ENCODE data around the gene BAIAP2L1.
"Not testable (repeated sequence)": the region's sequence is repeated elsewhere in the genome, so short reads cannot be mapped to it uniquely, and the experiment has no call there.

The BAIAP2L1 gene

DNA sequence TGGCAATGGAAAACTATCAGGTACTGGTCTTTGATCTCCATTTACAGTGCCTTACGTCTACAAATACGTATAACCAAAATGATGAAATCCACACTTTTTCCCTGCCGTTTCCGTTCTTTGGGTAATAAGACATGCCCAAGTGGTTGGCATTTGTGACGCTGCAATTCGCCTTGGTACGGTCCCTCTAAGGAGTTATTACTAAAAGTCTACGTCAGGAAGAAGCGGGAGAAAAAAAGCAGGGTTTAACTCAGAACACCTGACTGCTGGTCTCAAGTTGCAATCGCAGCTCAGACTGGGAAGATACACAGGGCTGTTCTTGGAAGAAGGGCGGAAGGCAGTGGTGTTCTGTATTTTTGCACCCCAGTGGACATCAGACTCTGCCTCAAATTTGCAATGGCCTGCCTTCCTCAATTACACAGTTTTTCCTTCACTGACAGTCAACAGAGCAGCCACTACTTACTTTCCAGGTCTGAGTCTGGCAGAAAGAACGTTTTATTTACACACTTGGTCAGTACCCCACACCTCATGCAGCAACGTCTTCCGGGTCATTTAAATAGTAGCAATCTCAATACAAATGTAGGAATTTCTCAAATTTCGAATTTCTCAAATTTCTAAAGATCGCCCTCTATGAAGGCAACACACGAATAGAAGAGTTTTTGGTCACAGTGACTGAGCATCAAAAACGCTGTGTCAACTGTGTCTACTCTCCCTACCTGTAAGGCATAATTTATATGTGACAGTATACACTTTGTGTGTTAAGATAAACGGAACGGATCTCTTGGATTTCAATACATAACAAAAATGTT is 2.1 kb downstream of the BAIAP2L1 start:
- no peak for DNase-seq

DNA sequence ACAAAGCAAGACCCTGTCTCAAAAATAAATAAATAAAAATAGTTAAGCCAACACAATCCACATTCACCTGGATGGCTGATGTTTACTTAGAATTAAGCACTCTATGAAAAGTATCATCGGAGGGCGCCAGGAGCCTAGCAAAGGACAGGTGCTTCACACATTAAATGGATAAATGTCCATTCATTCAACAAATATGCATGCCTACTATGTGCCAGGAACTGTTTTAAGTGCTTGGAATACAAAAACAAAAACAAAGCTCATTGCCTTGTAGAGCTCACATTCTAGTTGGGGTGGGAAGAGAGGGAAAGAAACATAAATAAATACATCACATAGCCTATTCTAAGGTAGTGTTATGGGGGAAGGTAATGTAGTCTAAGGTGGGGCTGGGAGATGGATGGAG is 4.1 kb downstream of the BAIAP2L1 start:
- DNase-seq, result no peak

DNA sequence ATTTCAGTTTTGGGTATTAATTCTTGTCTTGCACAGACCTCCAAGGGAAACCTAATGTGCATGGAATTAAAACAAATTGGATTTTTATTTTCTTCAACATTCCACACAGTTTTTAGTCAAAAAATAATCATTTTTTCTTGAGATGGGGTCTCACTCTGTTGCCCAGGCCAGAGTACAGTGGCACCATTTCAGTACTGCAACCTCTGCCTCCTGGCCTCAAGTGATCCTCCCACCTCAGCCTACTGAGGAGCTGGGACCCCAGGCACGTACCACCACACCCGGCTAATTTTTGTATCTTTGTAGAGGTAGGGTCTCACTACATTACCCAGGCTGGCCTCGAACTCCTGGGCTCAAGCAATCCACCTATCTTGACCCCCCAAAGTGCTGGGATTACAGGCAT is 4.9 kb downstream of the BAIAP2L1 start:
- DNase-seq, result no peak

DNA sequence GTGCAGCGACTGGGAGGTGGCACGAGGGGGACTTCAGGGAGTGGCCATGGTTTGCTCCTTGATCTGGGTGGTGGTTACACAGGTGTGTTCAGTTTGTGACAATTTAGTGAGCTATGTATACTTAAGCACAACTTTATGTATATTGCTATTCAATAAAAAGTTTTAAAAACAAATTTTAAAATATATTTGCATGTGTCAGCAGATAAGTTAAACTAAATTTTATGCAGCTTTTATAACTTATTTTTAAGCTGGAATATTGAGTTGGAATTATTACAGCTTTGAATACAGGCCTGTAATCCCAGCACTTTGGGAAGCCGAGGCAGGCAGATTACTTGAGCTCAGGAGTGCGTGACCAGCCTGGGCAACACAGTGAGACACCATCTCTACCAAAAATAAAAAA is 5.4 kb downstream of the BAIAP2L1 start:
- no peak for DNase-seq

DNA sequence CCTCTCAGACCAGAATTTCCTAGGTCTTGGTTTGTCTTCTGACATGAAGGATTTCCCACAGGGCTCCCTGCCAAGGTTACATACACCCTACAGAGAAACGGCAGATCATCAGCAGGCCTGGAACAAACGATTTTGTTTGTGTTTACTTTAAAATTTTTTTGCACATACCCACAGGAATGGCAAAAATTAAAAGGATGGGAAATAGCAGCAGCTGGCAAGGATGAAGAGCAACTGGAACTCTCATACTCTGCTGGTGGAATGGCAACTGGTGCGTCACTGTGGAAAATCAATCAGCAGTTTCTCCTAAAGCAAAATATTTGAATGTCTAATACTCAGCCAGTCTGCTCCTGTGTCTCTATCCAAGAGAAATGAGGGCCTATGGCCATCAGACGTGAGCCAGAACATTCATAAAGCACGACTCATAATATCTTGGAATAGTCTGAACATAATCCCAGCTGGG is 6.5 kb downstream of the BAIAP2L1 start:
- no peak for DNase-seq

DNA sequence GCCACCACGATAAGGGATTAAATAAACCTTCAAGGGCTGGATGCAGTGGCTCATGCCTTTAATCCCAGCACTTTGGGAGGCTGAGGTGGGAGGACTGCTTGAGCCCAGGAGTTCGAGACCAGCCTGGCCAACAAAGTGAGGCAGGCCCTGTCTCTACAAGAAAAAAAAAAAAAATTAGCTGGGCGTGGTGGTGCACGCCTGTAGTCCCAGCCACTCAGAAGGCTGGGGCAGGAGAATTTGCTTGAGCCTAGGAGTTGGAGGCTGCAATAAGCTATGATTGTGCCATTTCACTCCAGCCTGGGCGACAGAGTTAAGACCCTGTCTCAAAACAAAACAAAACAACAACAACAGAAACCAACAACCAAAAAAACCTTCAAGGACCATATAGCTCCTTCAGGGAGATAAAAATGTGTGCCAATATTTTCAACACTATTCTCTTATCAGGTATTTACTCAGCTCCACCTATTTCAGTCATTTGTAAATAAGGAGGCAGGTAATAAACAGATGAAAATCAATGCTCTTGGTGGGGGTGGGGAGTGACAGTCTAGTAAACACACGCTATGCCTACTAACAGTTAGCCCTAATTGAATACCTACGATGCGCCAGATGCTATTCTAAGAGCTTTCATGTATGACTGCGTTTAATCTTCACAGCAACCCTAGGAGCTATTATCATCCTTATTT is 13.2 kb downstream of the BAIAP2L1 start:
- no peak for DNase-seq

DNA sequence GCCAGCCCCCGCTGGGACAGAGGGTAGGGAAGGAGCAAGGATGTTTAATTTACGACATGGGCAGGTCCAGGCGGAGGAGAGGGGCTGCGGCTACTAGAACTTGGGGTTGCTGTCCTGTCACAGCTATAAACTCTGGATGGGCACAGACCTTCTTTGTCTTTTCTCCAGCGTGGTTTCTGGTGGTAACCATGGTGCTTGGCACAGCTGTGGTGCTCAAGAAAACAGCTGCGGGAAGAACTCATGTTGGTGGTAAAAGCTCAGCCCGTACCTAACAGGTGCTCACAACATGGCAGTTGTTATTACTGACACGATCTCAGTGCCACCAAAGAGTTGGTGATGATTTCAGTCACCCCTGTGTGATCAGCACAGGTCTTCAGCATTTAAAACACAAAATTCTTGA is 13.8 kb downstream of the BAIAP2L1 start:
- DNase-seq, result no peak

DNA sequence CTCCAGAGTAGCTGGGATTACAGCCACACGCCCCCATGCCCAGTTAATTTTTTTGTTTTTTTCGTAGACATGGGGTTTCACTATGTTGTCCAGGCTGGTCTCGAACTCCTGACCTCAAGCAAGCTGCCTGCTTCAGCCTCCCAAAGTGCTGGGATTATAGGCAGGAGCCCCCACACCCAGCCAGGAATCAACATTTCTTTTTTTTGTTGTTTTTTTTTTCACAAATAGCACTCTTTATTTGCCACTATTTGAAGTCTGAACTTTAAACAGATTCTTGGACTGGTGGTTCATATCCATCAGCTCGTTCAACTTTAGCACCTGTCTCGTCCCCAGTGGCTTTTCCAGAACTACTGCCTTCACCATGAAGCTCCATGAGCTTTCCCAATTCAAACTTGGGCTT is 15.4 kb downstream of the BAIAP2L1 start:
- DNase-seq, result not testable (repeated sequence)

DNA sequence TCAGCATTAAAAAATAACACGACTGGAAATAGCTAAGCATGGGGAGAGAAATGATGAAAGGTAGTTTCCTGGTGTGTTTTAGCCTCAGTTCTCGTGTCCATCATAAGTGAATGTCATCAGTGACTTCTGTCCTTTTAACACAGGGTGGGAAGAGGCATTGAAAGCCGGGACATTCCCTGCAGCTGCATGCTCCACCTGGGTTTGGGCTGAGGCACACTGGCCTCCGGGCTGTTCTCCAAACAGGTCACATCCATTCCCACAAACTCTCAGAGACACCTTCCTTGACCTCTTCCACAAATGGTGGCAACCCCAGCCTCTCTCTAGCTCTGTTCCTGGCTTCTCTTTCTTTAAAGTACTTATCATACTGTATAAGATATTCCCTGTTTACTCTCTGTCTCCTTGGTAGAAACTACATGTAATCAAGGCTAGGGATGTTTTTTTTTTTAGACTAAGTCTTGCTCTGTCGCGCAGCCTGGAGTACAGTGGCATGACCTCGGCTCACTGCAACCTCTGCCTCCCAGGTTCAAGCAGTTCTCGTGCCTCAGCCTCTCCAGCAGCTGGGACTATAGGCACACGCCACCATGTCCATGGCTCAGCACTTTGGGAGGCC is 22.6 kb downstream of the BAIAP2L1 start:
- no peak for DNase-seq

DNA sequence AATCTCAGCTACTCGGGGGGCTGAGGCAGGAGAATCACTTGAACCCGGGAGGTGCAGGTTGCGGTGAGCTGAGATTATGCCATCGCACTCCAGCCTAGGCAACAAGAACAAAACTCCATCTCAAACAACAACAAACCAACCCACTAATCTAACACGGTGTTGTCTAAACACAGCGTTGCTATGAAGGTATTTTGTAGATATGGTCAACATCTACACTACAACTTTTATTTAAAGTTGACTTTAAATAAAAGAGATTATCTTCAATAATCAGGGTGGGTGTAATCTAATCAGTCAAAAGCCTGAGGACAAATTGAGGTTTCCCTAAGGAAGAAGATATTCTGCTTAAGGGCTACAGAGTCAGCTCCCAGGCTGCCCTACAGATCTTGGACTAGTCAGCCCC is 24.2 kb downstream of the BAIAP2L1 start:
- no peak for DNase-seq

DNA sequence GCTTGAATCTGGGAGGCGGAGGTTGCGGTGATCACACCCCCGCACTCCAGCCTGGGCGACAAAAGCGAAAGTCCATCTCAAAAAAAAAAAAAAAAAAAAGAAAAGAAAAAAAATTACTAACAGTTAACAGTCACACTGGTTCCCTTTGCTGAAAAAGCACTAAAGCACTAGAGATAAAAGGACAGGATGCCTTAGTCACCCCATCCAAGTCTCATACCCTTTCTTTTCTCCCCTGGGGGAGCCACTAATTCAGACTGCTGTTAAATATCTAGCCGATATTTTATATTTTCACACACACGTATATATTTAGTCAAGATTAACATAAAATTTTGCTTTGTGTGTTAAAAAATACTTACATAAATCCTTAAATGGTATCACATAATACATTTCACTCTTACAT is 25.2 kb downstream of the BAIAP2L1 start:
- DNase-seq, result no peak

DNA sequence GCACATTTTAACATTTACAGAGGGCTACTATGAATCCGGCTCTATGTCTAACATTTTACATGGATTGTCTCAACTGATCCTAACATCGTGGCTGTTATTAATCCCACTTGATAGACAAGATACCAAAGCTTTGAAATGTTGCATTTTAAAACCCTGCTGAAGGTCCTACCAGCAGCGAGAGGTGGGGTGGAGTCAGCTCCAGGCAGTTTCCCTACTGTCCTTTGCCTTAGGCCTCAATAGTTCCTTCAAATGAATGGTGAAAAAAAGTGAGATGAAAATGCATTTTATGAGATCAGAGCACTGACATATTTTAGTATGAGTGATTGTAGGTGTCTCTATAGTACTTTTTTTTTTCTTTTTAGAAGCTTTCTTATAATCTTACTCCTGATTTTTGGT is 26.6 kb downstream of the BAIAP2L1 start:
- DNase-seq, result no peak

DNA sequence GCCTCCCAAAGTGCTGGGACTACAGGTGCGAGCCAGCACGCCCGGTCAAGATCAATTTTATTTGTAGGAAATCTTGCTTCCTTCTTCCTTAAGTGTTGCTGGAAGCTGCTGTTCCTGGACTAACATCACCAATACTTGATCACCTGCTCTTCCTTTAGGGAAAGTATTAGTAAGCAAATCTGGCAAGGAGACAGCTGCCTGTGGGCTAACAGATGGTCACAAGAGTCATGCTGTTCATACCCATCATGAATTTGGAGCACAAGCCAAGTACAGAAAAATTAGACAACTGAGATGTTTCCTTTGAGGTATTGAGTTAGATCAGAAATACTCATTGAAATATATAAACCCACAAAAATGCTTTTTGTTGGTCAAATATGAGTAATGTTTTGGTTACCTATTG is 27.9 kb downstream of the BAIAP2L1 start:
- DNase-seq, result no peak

DNA sequence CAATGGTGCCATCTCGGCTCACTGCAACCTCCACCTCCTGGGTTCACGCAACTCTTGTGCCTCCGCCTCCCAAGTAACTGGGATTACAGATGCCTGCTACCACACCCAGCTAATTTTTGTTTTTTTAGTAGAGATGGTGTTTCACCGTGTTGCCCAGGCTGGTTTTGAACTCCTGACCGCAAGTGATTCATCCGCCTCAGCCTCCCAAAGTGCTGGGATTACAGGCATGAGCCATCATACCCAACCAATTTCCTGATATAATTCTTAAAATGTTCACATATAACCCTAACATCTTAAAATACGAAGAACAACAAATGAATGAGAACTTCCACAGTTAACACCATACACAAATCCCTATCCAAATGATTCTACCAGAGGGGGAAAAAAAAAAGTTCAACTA is 31.2 kb downstream of the BAIAP2L1 start:
- DNase-seq, result no peak

DNA sequence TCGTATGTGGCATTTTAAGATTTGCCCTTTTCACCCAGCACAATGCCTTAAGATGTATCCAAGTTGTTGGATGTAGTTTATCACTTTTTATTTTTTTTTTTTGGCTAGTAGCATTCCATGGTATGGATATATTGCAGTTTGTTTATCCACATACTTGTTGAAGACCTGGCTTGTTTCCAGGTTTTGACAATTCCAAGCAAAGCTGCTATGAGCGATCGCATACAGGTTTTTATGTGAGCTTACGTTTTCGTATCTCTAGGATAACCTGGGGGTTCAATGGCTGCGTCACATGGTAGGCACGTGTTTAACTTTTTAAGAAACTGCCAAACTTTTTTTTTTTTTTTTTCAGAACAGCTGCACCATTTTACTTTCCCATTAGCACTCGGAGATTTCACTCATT is 32.2 kb downstream of the BAIAP2L1 start:
- DNase-seq, result no peak

DNA sequence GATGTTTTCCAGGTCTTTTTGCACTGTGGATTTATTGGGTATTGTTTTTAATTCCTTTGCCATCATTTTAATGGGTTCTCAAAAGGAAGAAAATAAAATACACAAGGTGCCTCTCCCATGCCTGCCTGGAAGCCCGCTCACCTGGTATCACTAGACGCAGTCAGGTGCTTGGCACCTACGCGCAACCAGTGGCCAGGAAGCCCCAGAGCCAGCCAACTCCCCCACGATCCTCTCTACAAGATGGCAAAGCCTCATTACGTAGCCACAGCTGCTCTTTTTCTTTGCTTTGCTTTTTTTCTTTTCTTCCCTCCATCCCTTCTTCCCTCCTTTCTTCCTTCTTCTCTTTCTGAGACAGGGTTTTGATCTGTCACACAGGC is 34.3 kb downstream of the BAIAP2L1 start:
- DNase-seq, result no peak

DNA sequence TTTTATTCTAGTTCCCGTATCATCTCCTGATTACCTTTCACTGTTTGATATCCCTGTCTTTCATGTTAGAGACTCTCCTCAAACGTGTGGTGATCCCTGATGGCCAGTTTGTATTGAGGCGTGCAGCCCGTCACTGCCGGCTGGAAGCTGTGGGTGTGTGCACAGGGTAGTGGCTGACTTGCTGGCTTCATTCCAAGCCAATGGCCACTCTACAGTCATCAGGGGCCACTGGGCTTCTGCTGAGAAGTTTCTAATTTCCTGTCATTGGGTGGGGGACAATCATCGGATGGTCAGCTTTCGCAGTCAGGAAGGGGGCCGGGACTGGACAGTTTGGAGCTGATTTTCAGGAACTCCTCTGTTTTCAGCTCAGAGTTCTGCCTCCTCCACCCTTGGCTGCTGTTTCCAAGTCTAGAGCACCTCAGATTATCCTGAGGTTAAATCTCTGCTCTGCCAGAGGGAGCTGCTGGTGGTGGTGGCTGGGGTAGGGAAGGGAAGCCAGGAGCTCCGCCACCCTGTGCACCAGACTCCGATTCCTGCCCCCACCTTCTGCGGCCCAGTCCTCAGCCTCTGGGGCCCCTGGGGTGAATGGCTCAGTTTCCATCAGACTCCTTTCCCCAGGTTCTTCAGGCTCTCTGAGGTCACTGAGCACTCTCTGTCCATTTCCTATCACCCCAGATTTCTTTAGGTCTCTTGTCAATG is 34.9 kb downstream of the BAIAP2L1 start:
- peak; percentile 25 for DNase-seq

DNA sequence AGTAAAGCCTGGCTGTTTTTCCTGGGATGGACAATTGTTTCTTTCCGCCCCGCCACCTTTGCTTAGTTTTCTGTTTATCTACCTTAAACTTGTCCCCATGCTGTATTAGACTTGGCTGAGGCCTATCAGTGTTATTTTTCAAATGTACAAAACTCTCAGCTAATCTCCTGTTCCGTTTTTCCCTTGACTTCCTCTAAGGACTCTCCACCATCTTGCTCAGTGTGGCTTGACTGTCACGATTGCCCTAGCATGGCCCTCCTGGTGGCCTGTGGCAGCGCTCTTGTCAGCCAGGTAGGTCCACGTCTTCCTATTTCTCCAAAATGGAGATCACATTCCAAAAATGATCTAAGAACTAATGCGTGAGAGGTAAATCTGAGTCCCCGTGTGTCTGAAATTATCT is 36.7 kb downstream of the BAIAP2L1 start:
- DNase-seq, result no peak

DNA sequence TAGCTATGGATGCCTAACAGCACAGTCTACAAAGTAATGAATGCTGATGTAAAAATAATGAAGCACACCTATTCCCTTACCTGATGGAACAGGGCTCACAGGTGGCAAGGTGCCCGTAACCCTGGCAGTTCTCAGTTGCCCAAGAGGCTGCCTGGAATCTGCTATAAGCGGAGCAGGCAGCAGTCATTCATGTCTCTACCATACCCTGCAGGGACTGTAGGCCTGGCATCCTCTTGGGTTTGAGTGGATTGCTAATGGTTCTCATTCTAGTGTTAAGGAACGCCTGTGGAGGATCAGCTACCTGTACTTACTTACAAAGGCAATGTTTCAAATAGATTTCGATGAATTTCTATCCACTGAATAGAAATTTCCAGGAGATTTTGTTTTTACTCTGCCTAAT is 38.4 kb downstream of the BAIAP2L1 start:
- DNase-seq, result no peak

DNA sequence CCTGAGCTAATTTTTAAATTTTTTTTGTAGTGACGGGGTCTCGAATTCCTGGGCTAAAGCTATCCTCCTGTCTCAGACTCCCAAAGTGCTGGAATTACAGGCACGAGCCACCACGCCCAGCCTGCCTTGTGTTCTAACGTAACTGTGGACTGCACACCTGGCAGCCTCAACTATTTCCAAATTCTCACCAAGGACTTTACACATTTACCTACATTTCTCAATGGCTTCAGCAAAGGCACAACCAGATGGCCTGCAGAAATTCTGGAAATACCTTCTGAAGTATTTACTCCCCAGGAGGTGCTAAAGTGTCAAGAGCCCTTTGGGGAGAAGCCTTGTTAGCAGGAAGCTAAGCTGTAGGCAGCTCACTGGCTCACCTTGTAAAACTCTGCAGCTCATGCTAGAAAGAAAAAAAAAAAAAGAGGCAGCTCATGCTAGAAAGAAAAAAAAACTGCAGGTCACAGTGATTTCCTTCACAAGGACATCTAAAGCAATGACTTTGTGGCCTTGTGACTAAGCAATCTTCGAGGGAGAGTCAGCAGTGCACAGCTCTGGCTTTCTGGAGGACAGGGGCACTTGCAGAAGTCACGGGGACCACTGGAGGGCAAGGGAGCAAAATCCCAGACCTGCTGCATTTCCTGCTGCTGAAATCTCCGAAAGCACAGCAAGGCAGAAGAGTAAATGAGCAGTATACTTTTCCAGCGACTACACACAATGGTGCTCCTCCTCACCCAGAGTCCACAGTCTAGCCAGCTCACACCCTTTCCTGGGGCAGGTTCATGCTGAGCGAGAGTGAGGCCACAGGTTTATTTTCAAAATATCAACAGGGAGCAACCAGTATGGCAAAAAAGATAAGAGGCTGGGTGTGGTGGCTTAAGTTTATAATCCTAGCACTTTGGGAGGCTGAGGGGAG is 40.4 kb downstream of the BAIAP2L1 start:
- DNase-seq, result peak; percentile 74

DNA sequence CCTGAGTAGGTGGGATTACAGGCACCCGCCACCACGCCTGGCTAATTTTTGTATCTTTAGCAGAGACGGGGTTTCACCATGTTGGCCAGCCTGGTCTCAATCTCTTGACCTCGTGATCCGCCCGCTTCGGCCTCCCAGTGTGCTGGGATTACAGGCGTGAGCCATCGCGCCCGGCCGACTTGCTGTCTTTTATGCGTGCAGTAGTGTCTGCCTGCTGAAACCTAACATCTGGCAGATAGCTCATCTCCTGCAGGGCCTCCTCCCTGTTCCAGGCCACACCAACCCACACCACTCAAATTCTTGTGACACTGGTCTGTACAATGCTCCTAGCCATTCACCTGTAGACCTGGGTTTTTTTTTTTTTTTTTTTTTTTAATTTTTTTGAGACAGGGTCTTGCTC is 41.5 kb downstream of the BAIAP2L1 start:
- no peak for DNase-seq

DNA sequence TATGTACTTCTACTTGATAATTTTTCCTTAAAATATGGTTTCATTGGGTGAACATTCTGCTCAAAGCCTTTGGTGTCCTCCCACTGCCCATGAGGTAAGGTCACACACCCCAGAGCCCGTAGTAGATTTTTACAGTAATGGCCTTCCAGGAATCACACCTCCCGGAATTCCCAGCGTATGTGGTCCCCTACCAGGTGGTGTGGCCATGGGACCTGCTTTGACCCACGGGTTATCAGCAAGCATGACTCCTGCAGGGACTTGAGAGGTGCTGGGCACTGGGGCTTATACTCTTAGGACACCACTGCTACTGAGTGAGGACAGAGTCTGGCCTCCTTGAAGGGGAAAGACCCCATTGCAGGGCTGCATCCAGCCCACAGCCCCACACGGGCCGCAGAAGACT is 42.2 kb downstream of the BAIAP2L1 start:
- DNase-seq, result no peak

DNA sequence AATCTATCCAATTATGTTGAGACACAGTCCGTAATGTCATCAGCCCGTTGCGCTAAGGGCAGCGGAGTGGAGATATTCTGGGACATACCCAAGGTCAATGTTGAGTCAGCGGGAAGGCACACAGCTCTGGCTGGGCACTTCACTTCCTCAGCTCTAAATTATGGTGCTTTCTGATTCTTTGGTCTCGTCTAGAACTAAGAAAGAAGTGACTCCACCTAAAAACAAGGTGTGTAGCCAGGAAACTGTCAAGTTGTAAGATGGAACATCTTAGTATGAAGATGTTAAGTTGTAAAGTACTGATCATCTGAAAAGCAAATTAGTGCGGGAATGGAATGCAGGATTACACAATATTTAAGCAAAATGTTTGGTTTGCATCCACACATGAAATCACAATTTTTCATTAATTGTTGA is 43.1 kb downstream of the BAIAP2L1 start:
- no peak for DNase-seq

All from OCI-M1 (cell line).